ENCODE results near the gene DGKG.

DGKG gene

DNA sequence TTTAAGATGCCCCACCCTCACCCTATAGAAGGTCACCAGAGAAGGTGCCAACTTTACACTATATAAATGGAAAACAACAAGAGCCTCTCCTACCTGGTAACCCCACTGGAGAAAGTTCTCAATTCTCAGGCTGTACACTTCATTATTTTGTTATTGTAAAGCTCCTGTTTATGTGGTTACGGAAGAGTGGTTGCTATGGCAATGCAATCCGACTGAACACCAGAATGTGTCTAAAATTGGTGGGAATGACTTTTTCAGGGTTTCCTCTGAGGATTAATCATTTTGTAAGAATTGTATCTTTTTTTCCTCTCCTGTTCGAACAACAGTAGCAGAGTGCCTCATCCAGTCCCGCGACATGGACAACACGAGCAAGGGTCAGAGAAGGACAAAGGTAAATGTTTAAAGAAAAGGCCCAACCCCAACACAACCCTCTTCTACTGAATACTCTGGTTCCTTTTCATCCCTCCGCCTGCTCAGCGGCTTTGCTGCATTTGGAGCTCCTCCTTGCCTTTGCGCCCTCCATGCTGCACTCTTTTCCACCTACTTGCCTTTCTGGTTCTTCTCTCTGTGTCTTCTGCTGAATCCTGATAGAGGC lies 45.3 kb downstream of the DGKG start:
- DNase-seq: no peak

DNA sequence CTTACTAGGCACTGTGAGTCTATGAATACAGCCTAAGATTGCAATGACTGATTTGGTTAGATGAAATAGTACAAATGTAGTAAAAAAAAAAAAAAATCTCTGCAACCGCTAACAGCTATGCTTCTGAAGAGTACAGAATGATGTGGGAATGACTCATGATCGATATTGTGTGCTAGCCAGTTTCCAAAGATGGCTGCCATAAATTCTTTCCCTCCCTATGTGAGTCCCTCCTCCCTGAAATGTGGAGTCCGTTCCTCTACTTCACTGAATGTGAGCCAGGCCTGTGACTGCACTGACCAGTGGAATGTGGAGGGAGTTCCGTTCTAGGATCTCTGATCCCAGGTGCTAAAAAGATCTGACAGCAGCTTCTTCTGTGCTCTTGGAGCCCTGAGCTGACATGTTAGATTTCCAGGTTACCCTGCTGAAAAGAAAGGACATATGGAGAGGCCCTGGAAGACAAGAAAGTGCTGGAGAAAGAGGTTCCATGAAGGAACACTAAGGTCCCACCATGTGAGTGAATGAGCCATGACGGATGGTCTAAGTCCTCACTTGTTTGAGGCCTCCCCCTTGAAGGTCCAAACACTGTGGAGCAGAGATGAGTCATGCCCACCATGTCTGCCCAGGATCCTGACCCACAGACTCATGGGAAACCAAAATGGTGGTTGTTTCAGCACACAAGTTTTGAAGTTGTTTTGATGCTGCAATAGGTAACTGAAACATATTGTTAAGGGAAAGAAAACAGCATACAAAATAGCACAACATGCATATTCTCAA lies 46.3 kb downstream of the DGKG start:
- DNase-seq: no peak

DNA sequence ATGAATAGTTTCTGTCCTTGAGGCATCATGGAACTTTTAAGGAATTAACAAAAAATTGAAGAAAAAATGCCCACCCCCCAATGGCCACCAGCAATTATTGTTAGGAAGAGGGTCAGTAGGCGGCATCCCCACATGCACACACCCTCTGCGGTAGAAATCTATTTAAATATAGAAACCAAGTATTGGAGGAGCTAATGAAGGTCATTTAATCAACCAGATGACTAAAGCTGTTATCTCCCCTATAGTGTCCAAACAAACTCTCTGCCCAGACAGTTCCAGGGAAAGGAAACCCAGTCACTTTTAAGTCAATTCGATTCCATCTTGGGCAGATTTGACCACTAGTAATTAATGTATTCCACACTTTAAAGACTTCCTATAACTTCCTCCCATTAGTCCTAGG lies 47.1 kb downstream of the DGKG start:
- DNase-seq: no peak

DNA sequence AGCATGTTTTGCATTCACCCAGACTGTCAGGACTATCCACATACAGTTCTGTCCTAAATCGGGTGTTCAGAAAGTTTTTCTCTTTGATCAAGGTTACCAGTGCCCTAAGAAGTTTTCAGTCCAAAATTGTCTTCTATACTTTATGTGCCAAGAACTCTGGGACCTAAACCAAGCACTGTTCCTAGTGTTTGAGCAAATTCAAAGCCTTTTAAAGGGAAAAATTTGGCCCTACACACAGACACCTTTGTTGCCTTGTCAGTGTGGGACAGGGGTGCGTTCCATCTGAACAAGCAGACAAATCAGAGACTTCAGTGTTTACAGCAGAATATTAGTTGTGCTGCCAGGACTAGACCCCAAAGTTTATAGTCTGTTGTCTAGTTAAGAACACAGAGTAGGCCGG lies 50.6 kb downstream of the DGKG start:
- DNase-seq: no peak

GRCh38 chr3:186308549-186308948 lies 53.5 kb downstream of the DGKG start:
- DNase-seq: no peak

DNA sequence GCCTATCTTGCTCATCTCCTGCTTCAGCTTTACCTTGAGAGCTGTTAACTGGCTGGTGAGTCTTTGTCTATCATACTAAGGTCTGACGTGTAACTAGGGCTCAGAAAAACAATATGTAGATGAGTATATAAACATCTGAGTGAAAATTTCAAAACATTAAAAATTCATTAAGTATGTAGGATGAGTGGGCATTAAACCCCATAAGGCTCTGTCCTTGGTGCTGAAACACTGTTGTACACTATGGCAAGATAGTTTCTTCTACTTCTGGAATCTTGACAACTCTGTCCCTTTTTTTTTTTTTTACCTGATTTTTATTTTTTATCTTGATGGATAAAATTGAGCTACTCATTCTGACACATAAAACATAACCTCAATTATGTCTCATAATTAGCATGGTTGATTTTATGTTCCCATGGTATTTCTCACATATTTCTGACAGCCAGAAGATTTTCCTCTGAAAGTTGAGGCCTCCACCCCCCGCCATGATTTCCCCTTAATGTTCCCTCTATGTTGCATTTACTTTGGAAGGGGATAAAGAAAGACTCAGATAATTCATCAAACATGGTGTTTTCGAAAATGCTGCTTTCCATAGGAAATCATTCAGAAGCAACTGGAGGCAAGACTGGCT lies 54.3 kb downstream of the DGKG start:
- DNase-seq: no peak

DNA sequence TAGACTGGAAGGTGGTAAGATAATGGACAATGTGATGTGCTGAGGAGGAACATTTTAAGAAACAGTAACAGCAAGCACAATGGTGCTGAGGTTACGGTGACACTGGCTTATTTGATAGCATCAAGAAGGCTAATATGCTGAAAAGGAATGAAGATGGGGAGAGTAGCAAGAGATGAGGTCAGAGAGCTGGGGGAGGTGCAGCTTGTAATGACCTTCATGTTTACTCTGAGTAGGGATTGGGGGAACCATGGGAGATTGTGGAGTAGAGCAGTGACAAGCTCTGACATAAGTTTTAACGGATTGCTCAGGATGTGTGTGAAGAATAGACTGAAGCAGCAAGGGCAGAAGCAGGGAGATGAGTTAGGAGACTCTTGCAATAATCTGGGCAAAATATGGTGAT lies 56.7 kb downstream of the DGKG start:
- DNase-seq: no peak

GRCh38 chr3:186303965-186304364 lies 58.1 kb downstream of the DGKG start:
- DNase-seq: no peak

DNA sequence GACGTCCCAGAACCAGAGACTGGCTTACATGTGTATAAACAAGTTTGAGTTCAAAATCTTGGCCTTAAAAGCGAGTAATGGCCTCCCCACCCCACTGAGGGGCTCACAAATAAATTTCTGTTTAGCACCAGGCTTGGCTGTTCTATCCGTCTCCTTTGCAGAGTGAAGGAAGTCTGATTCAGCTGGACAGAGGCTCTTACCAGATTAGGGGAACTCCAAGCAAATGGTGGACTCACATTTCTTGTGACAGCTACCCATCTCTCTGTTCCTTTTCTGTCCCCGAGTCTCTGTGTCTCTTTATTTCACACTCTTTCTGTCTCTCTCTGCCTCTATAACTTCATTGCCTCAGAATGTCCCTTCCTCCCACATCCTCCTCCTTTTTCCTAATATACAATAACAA lies 62.7 kb downstream of the DGKG start:
- DNase-seq: no peak

- DNase-seq: peak; percentile 50
These were observed 63.2 kb downstream of the DGKG start for GRCh38 chr3:186298876-186299275.

- no peak for DNase-seq
These were observed 71.2 kb downstream of the DGKG start for GRCh38 chr3:186290796-186291195.

DNA sequence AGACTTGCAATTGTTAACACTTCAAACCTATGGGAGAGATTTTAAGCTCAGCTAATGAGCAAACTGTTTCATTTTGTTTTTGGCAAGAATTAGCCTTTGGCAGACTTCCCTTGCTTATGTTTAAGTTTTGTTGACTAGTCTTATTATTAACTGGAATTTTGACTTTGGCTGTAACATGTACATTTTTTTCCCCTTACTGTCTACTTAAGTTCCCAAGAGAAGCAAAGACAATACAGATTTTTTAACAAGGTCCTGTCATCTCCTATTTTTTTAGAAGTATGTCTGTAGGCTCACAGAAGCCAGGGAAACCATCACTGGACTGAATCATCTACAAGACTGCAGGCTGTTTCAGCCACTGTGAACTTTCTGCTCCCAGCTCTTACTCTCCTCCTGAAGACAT lies 74.3 kb downstream of the DGKG start:
- no peak for DNase-seq

- no peak for DNase-seq
These were observed 75.9 kb downstream of the DGKG start for GRCh38 chr3:186286114-186286513.

DNA sequence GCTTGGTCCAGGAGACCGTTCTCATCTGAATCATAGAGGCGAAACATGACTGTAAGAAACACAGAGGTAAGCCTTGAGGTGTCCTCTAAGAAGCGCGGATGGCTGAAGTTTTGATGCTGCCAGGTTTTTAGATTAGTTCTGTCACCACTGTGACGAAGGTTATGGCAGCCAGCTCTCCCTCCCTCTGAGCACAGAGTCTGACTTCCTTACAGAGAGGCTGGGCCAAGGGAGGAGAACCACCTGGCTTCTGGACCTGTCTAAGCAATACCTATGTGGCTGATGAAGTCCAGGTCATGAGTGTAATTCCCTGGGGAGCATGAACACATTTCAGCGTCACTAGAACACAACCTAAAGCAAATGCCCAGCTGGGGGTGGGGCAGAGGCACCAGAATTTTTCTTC lies 77.4 kb downstream of the DGKG start:
- no peak for DNase-seq

DNA sequence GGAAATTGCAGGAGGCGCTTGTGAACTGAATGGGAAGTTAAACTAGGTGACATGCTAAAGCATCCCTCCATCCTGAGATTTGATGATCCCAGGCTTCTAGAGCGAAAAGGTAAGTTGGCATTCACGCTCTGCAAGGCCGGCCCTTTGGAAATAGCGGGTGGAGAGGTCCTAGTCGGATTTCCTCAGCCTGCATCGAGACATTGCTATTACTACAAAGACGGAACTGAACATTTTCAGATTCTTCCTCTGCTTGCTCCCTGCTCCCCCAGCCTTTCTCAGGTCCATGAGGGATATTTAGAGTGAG lies 77.7 kb downstream of the DGKG start:
- no peak for DNase-seq

- DNase-seq: no peak
These were observed 78.2 kb downstream of the DGKG start for GRCh38 chr3:186283651-186284348.

DNA sequence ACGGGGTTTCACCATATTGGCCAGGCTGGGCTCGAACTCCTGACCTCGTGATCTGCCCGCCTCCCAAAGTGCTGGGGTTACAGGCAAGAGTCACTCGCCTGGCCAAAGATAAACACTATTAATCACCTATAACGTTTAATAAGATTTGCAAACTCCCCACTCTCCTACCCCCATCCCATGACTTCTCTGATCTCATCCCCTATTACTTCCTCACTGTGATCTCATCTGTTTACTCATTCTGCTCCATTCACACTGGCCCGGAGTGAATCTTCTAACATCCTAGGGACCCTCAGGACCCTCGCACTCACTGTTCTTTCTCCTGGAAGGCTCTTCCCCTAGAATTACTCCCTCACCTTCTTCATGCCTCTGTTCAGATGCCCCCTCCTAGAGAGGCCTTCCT lies 78.9 kb downstream of the DGKG start:
- DNase-seq: no peak

DNA sequence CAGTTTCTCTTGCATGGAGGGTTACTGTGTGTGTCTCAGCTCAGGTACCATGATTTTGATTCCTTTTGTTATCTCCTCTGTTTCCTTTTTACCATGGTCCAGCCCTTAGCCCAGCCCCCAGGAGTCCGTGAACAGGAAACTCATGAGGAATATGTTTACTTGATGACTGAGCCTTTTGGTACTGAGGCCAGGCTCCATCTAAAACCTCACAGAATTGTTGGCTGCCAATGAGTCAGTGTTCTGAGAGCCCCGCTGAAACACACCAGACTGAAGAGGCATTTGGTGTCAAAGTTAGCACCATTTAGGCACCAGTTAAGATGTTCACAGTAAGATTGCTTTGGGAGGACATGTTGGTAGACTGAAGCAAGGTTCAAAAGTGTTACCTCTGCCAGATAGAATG lies 80.9 kb downstream of the DGKG start:
- DNase-seq: no peak

DNA sequence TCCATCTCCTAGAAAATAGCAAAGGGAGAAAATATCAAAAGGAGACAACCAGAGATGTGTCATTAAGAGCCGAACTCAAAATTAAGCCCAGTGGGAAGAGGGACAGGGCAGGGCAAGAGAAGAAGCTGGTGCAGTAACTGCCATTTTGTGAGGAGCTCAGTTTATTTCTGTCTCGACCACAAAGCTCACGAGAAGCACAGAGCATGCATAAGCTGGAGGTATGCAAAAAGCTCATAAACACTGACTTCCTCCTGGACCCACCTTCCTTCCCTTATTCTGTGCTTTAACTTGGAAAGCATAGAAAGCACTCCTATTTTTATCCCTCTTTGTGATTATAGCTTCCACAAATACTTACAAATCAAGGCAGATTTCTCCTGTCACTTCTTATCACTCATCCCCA lies 81.3 kb downstream of the DGKG start:
- DNase-seq: no peak

GRCh38 chr3:186277268-186277909 lies 84.6 kb downstream of the DGKG start:
- DNase-seq: peak; percentile 39

- no peak for DNase-seq
These were observed 86.6 kb downstream of the DGKG start for GRCh38 chr3:186275436-186275835.

GRCh38 chr3:186273586-186273985 lies 88.4 kb downstream of the DGKG start:
- DNase-seq: no peak

DNA sequence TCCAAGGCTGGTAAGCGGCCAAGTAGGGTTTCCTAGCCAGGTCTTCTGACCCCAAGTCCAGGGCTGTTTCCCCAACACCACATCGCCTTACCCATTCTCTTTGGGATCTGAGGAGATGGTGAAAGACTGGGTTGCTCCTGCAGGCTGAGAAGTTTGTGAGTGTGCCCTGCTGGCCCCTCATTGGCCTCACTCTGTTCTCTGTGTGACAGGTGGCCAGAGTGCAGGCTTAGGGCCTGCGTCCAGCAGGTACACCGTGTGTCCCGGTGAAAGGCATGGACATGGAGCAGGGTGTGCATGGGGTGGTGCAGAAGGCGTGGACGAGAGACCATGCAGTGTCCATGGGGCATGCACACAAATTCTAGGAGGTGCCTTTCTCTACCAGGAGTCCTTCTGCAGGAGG lies 91.3 kb downstream of the DGKG start:
- DNase-seq: no peak

Data from NCI-H510A treated with DMSO at 0.1 percent for 48 hours (cell line).